ENCODE measurements around the gene MPPED2.
"Not testable (repeated sequence)": the region's sequence is repeated elsewhere in the genome, so short reads cannot be mapped to it uniquely, and the experiment has no call there.

The MPPED2 gene

DNA sequence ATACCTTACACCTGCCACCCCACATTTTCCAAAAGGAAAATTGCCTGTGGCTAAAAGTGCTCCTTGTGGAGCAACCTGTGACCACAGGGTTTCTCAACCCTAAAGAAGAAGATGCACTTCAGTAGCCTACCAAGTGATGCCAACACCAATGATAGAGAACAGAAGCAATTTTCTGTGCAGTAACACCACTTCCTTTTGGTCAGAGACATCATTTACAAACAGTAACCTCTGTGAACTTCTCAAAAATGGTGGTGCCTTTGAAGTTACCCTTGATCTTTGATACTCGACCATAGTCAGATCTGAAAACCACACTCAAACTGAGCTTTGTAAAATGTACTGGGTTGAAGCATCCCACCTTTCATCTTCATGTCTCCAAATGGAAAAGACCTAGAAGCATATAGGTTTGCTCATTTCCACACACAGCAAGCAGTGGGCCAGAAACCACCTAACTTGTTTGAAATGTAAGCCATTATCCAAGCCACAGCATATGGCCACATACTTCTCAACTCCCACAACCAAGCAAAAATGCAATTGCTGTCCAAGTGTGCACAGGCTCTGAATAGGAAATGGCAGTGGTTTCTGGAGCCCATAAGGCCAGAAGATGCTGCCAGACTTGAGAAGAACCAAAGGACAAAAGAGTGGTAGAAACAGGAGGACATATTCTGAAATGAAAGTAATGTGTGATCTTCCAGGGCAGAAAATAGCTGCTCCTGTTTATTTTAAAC, 24.3 kb downstream of the MPPED2 start:
- no peak overlapping the region for H3K4me3 ChIP-seq (ENCODE audit: low read length)
- no peak for TF ChIP-seq ZNF274 (IDR thresholded peaks at IDR 0.05; ENCODE audit: low read depth, low read length)

DNA sequence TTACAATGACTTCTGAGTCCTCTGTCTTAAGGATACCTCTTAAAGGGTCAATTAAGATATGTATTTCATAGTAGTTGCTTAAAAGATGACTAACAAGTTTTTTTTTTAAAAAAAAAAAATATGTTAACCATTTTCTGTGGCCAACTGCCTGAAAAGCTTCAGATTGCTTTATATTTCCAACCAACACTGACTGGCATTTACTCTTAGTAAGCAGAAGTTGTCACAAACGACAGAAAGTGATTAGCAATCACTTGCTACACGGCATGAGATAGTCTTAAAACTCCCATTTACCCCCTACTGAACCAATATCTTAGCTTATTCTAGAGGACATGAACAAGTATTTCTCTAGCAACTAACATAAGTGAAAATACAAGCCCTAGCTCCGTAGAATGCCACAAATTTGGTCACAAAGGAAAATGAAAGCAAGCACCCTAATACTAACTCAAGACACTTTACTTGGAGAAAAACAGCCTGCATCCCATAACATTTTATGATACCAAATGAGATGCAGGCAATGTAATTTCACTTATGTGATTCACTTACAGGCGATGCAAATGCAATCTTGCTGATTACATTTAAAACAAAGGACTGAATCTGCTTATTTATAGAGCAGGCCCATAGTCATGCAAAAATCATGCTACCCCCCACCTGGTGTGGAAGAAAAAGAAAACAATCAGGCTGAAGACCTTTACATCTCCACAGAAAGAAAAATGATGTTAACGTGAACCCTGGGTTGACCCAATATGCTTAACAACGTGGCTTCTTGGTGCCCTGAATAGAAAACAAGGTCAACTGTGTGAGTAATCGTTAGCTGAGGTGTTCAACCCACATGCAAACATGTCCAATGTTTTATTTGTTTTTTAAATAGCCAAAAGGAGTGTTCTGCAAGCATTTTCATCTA, 25.7 kb downstream of the MPPED2 start:
- H3K4me3 ChIP-seq (ENCODE audit: low read length), result no peak overlapping the region
- no peak for TF ChIP-seq ZNF274 (IDR thresholded peaks at IDR 0.05; ENCODE audit: low read depth, low read length)

DNA sequence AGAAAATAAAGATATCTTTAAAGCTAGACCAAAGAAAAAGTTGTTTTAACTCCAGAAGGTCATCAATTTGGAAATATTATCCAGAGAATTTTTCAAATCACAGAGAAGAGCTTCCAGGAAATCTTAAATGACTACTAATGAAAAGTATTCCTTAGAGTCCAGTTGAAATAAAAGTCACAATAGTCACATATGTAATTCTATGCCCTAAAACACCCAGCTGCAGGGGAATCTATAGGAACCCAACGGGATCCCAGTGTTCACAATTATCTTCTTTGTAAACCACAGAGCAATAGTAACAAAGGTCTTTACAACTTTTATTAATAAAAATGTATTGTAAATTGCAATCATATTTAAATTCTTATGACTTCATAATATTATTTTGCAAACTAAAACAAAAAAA, 27.1 kb downstream of the MPPED2 start:
- no peak for TF ChIP-seq ZNF274 (IDR thresholded peaks at IDR 0.05; ENCODE audit: low read depth, low read length)

GRCh38 chr11:30554587-30554986, 31.6 kb downstream of the MPPED2 start:
- not testable (repeated sequence) for H3K4me3 ChIP-seq (ENCODE audit: low read length)

More for the DNA sequence above, 27.1 kb downstream of the MPPED2 start:
- H3K4me3 ChIP-seq (ENCODE audit: low read length), result no peak overlapping the region

- no peak overlapping the region for H3K4me3 ChIP-seq (ENCODE audit: low read length)
- TF ChIP-seq ZNF274 (IDR thresholded peaks at IDR 0.05; ENCODE audit: low read depth, low read length), result no peak
Observed at GRCh38 chr11:30553521-30554110, 32.5 kb downstream of the MPPED2 start.

DNA sequence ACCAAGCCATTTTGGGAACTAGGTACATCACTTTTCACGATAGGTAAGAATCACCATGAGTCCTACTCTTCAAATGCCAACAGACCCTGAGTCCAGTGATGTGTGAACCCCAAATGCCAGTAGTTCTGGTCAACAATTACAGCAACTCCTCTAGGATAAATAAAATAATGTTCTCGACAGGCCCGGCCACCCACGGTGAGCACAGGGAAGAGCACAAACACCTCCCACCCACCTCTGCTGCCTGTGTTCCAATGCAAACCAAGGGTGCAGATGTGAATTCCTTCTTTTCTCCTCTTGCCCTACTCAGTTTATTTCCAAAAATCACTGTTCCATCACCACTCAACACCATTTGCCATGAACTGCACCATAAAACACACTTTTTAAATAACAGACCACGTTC, 33.3 kb downstream of the MPPED2 start:
- H3K4me3 ChIP-seq (ENCODE audit: low read length), result no peak overlapping the region
- no peak for TF ChIP-seq ZNF274 (IDR thresholded peaks at IDR 0.05; ENCODE audit: low read depth, low read length)

DNA sequence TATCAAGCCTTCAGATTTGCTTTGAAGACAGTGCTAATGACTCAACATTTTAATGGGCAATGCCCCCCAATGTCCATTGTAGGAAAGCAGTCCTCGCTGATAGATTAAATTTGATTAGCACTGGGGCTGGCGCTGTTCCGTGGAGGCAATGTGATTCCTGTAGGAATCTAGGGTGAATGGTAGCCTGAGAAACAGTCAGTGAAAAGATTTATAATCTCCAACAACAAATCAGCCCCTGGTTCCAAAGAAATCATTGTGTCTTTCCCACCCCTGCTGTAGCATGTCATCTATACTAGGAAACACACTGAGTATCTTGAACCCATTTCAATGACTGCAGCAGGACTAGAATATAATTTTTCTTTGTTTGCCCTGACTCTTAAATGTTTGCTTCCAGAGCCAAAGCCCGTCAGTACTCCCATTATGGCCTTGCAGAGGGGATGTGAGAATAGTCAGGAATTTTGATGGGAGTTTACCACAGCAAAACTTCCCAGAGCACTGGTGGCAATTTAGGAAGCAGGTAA, 36.1 kb downstream of the MPPED2 start:
- H3K4me3 ChIP-seq (ENCODE audit: low read length), result no peak overlapping the region
- no peak for TF ChIP-seq ZNF274 (IDR thresholded peaks at IDR 0.05; ENCODE audit: low read depth, low read length)

DNA sequence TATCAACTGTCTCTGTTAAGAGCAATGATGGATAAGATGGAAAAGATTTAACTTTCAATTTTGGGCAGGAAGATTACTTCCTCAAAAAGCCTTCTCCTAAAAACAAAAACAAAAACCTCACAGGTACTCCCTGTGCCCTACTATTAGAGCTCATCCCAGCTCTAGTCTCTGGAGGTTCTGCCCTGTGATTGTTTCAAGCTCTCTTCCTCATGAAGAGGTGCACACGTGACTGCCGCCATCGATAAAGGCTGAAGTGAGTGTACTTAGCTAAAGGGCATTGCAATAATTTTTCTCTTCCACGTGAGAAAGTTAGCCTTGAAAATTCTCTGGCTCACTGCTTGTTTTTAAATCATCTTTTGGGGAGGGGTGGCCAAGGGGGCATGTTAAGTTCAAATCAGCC, 36.6 kb downstream of the MPPED2 start:
- TF ChIP-seq ZNF274 (IDR thresholded peaks at IDR 0.05; ENCODE audit: low read depth, low read length), result no peak
- no peak overlapping the region for H3K4me3 ChIP-seq (ENCODE audit: low read length)

- H3K4me3 ChIP-seq (ENCODE audit: low read length), result no peak overlapping the region
- TF ChIP-seq ZNF274 (IDR thresholded peaks at IDR 0.05; ENCODE audit: low read depth, low read length), result no peak
Observed at GRCh38 chr11:30546334-30546733, 39.8 kb downstream of the MPPED2 start.

- no peak overlapping the region for H3K4me3 ChIP-seq (ENCODE audit: low read length)
- TF ChIP-seq ZNF274 (IDR thresholded peaks at IDR 0.05; ENCODE audit: low read depth, low read length), result no peak
Observed at GRCh38 chr11:30545507-30545906, 40.6 kb downstream of the MPPED2 start.

DNA sequence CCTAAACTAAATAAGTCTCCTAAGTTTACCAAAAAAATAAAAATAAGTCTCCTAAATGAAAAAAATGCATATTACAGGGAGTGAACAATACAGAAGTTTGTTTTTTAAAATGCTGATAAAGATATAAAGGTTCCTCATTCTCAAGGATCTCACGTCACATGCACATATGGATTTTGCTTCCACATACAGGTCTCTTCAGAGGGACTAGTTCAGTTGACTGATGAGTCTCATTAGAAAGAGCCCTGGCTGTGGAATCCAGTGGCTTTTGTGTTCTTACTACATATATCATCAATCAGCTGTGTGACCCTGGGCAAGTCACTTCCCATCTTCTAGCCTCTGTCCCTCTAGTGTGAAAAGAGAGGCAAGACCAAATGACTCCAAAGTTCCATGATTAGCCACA, 43.1 kb downstream of the MPPED2 start:
- TF ChIP-seq ZNF274 (IDR thresholded peaks at IDR 0.05; ENCODE audit: low read depth, low read length), result no peak
- no peak overlapping the region for H3K4me3 ChIP-seq (ENCODE audit: low read length)

DNA sequence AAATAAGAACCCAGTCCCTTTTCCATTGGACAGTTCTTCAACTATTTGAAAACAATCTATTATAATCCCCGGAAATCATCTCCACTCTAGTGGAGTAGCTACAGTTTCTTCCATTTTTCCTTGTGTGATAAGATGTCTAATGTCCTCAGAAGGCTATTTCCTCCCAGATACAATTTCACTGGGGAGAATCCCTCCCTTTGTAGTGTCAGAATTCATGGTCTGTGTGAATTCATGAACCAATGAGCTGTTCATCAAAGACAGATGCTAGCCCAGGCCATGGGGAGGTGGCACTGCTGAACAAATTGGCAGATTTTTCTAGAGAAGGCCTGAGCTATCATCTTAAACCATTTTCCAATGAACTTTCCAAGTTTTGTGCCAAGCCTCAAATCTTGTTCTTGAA, 45.4 kb downstream of the MPPED2 start:
- no peak for TF ChIP-seq ZNF274 (IDR thresholded peaks at IDR 0.05; ENCODE audit: low read depth, low read length)
- H3K4me3 ChIP-seq (ENCODE audit: low read length), result no peak overlapping the region

DNA sequence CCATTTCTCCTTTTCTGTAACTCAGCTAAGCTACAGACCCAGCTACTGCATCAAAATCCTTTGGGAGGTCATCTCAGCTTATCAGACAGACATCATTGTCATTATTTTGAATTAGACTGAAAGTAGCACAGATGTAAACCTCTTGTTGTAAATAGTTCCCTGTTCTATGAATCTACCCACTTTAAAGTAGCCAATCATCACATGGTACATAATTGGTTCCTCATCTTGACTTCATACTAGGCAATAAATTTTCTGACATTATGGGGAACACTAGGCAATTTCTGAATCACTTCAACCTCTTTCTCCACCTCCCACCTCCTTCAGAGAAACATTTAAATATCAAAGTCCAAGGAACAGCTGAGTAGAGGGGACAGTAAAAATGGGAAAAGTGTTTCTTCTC, 47.9 kb downstream of the MPPED2 start:
- no peak overlapping the region for H3K4me3 ChIP-seq (ENCODE audit: low read length)
- TF ChIP-seq ZNF274 (IDR thresholded peaks at IDR 0.05; ENCODE audit: low read depth, low read length), result no peak

- TF ChIP-seq ZNF274 (IDR thresholded peaks at IDR 0.05; ENCODE audit: low read depth, low read length), result no peak
- H3K4me3 ChIP-seq (ENCODE audit: low read length), result no peak overlapping the region
Observed at GRCh38 chr11:30535818-30536217, 50.3 kb downstream of the MPPED2 start.
